Measurements from ENCODE around the gene TBC1D10A. TPM values are rescaled to one million over a fixed set of nuclear protein-coding genes. Genes with fewer than 3 reads are reported as not detected.

Gene TBC1D10A
- total RNA-seq, 1 experiment from 2014 or later: 11.1 TPM

GRCh38 chr22:30305906-30306626, 20.7 kb downstream of the TBC1D10A start:
- CTCF ChIA-PET: interaction anchor here (0.5 kb wide), 1 partner anchor 729 kb away, joined by 4 read pairs; no protein-coding TSS in a partner anchor
- Mint-ChIP-seq H3K27ac (no peak overlapping the region), H3K4me3 (no peak overlapping the region), H3K36me3 (no peaks in the 10 kb centered on the region; the same call in 1 of the 2 replicates), H3K4me1 (peaks cover 6% of the 10 kb centered on the region), H3K27me3 (ENCODE audit: low read depth) (no peaks in the 10 kb centered on the region), H3K9me3 (no peaks in the 10 kb centered on the region)
- ATAC-seq (no peak), DNase-seq (ENCODE audit: low spot score) (no peak)
- no peak for TF ChIP-seq ZBTB43 (CRISPR knock-in tag; IDR thresholded peaks at IDR 0.05)
- no peak for TF ChIP-seq ZNF121 (CRISPR knock-in tag; IDR thresholded peaks at IDR 0.05)
- TF ChIP-seq ZNF281 (CRISPR knock-in tag; IDR thresholded peaks at IDR 0.05): no peak
- no peak for TF ChIP-seq JAZF1 (CRISPR knock-in tag; IDR thresholded peaks at IDR 0.05)
- TF ChIP-seq FOXP1 (CRISPR knock-in tag; IDR thresholded peaks at IDR 0.05; ENCODE audit: borderline replicate concordance): no peak
- TF ChIP-seq CREB1 (CRISPR knock-in tag; IDR thresholded peaks at IDR 0.05): no peak
- TF ChIP-seq EMX1 (CRISPR knock-in tag; IDR thresholded peaks at IDR 0.05): no peak
- no peak for TF ChIP-seq ZNF512 (CRISPR knock-in tag; IDR thresholded peaks at IDR 0.05; ENCODE audit: borderline replicate concordance)
- no peak for TF ChIP-seq CBFB (CRISPR knock-in tag; IDR thresholded peaks at IDR 0.05; ENCODE audit: low read depth)
- no peak for TF ChIP-seq ESRRA (CRISPR knock-in tag; IDR thresholded peaks at IDR 0.05; ENCODE audit: borderline replicate concordance)
- TF ChIP-seq TCF7 (CRISPR knock-in tag; IDR thresholded peaks at IDR 0.05; ENCODE audit: low read depth): no peak
- no peak for TF ChIP-seq KAT7 (CRISPR knock-in tag; IDR thresholded peaks at IDR 0.05; ENCODE audit: borderline replicate concordance)
- no peak for TF ChIP-seq FOXJ3 (CRISPR knock-in tag; IDR thresholded peaks at IDR 0.05; ENCODE audit: borderline replicate concordance)
- no peak for TF ChIP-seq E2F1 (CRISPR knock-in tag; IDR thresholded peaks at IDR 0.05)
- no peak for TF ChIP-seq AFF4 (CRISPR knock-in tag; IDR thresholded peaks at IDR 0.05; ENCODE audit: borderline replicate concordance)
- POLR2A ChIA-PET: no interaction called here
